NCI-H1092 treated with DMSO at 0.1 percent for 48 hours (cell line): ENCODE measurements around the gene HBA1.
"Not testable (repeated sequence)": the region's sequence is repeated elsewhere in the genome, so short reads cannot be mapped to it uniquely, and the experiment has no call there.

Experiments used
- DNase-seq: peaks from one replicate; lab custom pipeline; 2025; lab: John Stamatoyannopoulos, UW

Gene HBA1

DNA sequence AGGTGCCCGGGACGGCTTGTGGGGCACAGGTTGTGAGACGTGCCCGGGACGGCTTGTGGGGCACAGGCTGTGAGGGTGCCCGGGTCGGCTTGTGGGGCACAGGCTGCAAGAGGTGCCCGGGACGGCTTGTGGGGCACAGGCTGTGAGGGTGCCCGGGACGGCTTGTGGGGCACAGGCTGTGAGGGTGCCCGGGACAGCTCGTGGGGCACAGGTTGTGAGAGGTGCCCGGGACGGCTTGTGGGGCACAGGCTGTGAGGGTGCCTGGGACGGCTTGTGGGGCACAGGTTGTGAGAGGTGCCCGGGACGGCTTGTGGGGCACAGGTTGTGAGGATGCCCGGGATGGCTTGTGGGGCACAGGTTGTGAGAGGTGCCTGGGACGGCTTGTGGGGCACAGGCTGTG is 16.2 kb upstream of the HBA1 start:
- not testable (repeated sequence) for DNase-seq

DNA sequence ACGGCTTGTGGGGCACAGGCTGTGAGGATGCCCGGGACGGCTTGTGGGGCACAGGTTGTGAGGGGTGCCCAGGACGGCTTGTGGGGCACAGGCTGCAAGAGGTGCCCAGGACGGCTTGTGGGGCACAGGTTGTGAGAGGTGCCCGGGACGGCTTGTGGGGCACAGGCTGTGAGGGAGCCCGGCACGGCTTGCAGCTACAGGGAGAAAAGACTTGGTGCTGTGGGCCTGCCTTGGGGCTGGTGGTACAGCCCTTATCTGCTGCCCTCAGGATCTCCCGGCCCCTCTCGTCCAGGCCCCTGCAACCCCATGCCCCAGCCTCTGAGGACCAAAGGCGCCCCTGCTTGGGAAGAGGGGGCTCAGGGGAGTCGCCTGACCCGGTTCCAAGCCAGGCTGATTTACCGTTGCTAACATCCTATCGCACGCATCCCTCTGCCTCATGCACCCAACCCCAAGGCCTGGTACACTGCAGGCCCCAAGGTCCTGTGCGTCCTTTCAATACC is 15.7 kb upstream of the HBA1 start:
- no peak for DNase-seq

DNA sequence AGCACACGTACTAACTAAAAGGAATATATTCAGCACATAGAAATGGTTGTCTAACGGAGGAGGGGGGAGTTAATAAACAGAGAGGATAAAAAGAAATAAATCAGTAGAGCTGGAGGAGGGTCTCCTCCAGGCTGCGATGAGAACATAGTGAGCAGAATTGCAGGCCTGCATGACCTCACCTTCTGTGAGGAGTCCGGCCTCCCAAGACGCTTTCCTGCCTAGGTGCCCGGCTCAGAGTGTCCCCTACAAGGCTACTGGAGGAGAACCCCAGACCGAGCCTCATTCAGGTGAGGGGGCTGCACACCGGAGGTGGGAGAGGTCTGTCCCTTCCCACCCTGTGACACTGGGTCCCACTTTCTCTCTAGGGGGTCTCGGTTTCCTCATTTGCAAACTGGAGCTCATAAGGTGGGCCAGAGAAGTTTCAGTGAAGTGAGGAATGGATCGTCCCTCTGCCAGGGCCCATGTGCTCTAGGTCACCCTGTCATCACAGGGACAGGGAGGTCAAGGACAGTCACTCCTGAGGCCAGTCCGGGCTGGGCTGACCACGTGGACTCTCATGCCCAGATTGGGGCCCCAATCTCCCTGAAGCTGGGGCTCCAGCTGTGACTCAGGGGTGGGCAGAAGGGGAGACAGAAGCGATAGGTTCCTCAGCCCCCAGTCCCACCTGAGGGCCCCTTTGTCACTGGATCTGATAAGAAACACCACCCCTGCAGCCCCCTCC is 14.0 kb upstream of the HBA1 start:
- DNase-seq, result no peak

- DNase-seq, result not testable (repeated sequence)
Measured at GRCh38 chr16:163139-163538, 13.3 kb upstream of the HBA1 start.

- not testable (repeated sequence) for DNase-seq
Measured at GRCh38 chr16:163696-164095, 12.8 kb upstream of the HBA1 start.

DNA sequence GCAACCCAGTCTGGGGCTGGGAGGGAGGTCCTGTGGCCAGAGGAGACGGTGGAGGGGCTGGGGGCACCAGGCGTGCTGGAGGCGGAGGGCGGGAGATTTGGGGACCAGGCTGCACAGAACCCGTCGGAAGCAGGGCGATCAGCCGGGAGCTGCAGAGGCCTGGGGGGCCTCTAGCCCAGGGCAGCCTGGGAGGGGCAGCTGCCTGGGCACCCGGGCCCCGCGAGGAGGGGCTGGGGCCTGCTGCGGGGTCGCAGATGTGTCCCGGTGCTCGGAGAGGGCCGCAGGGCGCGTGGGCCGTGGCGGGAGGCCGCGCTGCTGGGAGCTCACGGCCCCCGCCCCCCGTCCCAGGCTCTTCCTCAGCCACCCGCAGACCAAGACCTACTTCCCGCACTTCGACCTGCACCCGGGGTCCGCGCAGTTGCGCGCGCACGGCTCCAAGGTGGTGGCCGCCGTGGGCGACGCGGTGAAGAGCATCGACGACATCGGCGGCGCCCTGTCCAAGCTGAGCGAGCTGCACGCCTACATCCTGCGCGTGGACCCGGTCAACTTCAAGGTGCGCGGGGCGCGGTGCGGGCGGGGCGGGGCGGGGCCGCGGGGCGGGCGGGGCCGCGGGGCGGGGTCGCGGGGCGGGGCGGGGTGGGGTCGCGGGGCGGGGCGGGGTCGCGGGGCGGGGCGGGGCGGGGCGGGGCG is 12.2 kb upstream of the HBA1 start:
- not testable (repeated sequence) for DNase-seq

- DNase-seq, result no peak
Measured at GRCh38 chr16:164827-165538, 11.5 kb upstream of the HBA1 start.

DNA sequence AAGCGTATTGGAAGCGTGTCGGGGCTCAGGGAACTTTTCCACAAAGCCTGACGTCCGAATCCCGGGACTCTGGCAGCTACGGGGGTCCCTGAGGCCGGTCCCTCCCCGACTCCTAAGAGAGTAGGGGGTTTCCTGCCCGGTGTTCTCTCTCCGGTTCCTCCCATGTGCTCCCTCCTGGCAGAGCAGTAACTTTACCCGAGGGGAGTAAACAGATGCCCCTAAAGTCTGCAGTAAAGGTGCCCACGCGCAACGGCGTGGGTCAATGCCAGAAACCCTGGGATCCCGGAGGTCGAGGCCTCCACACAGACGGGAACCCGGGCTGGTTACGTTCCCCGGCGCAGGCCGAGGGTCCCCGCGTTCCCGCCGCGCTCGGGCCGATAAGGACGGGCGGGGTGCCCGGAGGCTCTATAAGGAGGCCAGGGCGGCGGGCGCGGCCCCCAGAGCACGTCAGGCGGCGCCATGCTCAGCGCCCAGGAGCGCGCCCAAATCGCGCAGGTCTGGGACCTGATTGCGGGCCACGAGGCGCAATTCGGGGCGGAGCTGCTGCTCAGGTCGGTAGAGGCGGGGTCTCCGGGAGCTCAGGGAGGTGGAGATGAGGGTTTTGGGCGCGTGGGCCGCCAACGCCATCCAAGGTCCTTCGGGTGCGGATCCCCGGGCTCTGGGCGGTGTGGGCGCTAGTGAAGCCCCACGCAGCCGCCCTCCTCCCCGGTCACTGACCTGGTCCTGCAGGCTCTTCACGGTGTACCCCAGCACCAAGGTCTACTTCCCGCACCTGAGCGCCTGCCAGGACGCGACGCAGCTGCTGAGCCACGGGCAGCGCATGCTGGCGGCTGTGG is 10.7 kb upstream of the HBA1 start, which contains the start of gene HBM:
TSS of gene HBM (plus strand) at position 440 of the 836 bp plus-strand sequence. CDS start at position 460, 20 bp downstream.
- DNase-seq, result no peak

GRCh38 chr16:166375-167121 is 9.9 kb upstream of the HBA1 start:
- DNase-seq, result no peak

- no peak for DNase-seq
Measured at GRCh38 chr16:167122-167690, 9.3 kb upstream of the HBA1 start.

- DNase-seq, result no peak
Measured at GRCh38 chr16:168424-168823, 8.1 kb upstream of the HBA1 start.

DNA sequence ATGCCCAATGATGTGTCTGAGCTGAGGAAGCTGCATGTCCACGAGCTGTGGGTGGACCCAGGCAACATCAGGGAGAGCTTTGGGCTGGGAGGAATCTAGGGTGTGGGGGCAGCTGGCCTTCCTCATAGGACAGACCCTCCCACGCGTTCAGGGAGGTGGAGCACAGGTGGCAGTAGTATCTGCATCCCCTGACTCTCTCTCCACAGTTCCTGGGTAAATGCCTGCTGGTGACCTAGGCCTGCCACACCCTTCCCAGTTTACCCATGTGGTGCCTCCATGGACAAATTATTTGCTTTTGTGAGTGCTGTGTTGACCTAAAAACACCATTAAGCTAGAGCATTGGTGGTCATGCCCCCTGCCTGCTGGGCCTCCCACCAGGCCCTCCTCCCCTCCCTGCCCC is 7.5 kb upstream of the HBA1 start:
- DNase-seq, result no peak

DNA sequence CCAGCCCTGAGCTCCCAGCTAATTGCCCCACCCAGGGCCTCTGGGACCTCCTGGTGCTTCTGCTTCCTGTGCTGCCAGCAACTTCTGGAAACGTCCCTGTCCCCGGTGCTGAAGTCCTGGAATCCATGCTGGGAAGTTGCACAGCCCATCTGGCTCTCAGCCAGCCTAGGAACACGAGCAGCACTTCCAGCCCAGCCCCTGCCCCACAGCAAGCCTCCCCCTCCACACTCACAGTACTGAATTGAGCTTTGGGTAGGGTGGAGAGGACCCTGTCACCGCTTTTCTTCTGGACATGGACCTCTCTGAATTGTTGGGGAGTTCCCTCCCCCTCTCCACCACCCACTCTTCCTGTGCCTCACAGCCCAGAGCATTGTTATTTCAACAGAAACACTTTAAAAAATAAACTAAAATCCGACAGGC is 6.4 kb upstream of the HBA1 start:
- DNase-seq, result not testable (repeated sequence)

- DNase-seq, result no peak
Measured at GRCh38 chr16:170788-171187, 5.7 kb upstream of the HBA1 start.

GRCh38 chr16:172374-172941 is 4.0 kb upstream of the HBA1 start, which contains the start of gene HBA2:
TSS of gene HBA2 (plus strand) at chr16:172876. CDS start at chr16:172913, 37 bp downstream.
- DNase-seq, result not testable (repeated sequence)

DNA sequence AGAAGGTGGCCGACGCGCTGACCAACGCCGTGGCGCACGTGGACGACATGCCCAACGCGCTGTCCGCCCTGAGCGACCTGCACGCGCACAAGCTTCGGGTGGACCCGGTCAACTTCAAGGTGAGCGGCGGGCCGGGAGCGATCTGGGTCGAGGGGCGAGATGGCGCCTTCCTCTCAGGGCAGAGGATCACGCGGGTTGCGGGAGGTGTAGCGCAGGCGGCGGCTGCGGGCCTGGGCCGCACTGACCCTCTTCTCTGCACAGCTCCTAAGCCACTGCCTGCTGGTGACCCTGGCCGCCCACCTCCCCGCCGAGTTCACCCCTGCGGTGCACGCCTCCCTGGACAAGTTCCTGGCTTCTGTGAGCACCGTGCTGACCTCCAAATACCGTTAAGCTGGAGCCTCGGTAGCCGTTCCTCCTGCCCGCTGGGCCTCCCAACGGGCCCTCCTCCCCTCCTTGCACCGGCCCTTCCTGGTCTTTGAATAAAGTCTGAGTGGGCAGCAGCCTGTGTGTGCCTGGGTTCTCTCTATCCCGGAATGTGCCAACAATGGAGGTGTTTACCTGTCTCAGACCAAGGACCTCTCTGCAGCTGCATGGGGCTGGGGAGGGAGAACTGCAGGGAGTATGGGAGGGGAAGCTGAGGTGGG is 3.1 kb upstream of the HBA1 start:
- DNase-seq, result not testable (repeated sequence)

DNA sequence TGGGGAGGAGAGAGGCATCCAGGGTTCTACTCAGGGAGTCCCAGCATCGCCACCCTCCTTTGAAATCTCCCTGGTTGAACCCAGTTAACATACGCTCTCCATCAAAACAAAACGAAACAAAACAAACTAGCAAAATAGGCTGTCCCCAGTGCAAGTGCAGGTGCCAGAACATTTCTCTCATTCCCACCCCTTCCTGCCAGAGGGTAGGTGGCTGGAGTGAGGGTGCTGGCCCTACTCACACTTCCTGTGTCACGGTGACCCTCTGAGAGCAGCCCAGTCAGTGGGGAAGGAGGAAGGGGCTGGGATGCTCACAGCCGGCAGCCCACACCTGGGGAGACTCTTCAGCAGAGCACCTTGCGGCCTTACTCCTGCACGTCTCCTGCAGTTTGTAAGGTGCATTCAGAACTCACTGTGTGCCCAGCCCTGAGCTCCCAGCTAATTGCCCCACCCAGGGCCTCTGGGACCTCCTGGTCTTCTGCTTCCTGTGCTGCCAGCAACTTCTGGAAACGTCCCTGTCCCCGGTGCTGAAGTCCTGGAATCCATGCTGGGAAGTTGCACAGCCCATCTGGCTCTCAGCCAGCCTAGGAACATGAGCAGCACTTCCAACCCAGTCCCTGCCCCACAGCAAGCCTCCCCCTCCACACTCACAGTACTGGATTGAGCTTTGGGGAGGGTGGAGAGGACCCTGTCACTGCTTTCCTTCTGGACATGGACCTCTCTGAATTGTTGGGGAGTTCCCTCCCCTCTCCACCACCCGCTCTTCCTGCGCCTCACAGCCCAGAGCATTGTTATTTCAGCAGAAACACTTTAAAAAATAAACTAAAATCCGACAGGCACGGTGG is 2.3 kb upstream of the HBA1 start:
- DNase-seq, result not testable (repeated sequence)
